Activated B cell treated with CpG ODN at 0.5 μM for 24 hours (primary cell): ENCODE results near the gene SH3RF3. TPM values are rescaled to one million over a fixed set of nuclear protein-coding genes. Genes with fewer than 3 reads are reported as not detected.

Source experiments
- ATAC-seq: fragments of 200-7000 bp; cut with Tn5 transposase; one replicate; pipeline ENCODE4 v1.10.0; 2021; ENCODE audit warnings: low read depth, mild to moderate bottlenecking, moderate library complexity
- CTCF ChIA-PET: fragments of 350-600 bp; sonication (Branson Sonifier 250); formaldehyde crosslinking; loops from one replicate; lab custom pipeline; 2021; ENCODE audit warnings: antibody characterized with exemption; lab: Charles Lee
- POLR2A ChIA-PET: fragments of 350-600 bp; sonication (Branson Sonifier 250); formaldehyde crosslinking; loops from one replicate; lab custom pipeline; 2021; ENCODE audit warnings: antibody characterized with exemption; lab: Charles Lee
- DNase-seq: peaks from one replicate; pipeline ENCODE4 v3.0.0; 2022
- H3K27ac Mint-ChIP-seq: one replicate; pipeline ENCODE4 v1.8.0; 2020; ENCODE audit warnings: mixed read lengths
- H3K27me3 Mint-ChIP-seq: one replicate; pipeline ENCODE4 v1.8.0; 2021; ENCODE audit warnings: mixed read lengths
- H3K36me3 Mint-ChIP-seq: one replicate; pipeline ENCODE4 v1.8.0; 2021; ENCODE audit warnings: low read depth, mixed read lengths
- H3K4me1 Mint-ChIP-seq: one replicate; pipeline ENCODE4 v1.8.0; 2021; ENCODE audit warnings: mixed read lengths
- H3K4me3 Mint-ChIP-seq: one replicate; pipeline ENCODE4 v1.8.0; 2020; ENCODE audit warnings: mild to moderate bottlenecking, mixed read lengths
- H3K9me3 Mint-ChIP-seq: one replicate; pipeline ENCODE4 v1.8.0; 2020; ENCODE audit warnings: mixed read lengths
- CTCF ChIP-seq: fragments of 200-600 bp; IDR thresholded peaks from one replicate; pipeline ENCODE4 v1.8.0; 2022; ENCODE audit warnings: antibody characterized with exemption, mild to moderate bottlenecking
- intact Hi-C: fragments of 100-400 bp; cut with micrococcal nuclease; formaldehyde crosslinking; loops from one replicate; pipeline ENCODE4 v1.15.1; 2024
- total RNA-seq: library from RNA; stranded (reverse); gene quantifications from 2 replicates; pipeline ENCODE4 v1.2.3, GENCODE V29; 2022

Gene SH3RF3
- total RNA-seq, 1 donor from 2014 or later, result 0.09 TPM

GRCh38 chr2:109185821-109186570 is 57.0 kb downstream of the SH3RF3 start:
- Mint-ChIP-seq H3K4me3 (no peak overlapping the region), H3K4me1 (no peaks in the 10 kb centered on the region), H3K27me3 (peaks cover 1% of the 10 kb centered on the region), H3K36me3 (no peaks in the 10 kb centered on the region), H3K27ac (no peak overlapping the region), H3K9me3 (peaks cover 3% of the 10 kb centered on the region)
- ChIA-PET POLR2A (interaction anchor here (0.6 kb wide), 1 partner anchor 1901 kb away, joined by 6 read pairs; no protein-coding TSS in a partner anchor), CTCF (no interaction called here)
- ATAC-seq (no peak), DNase-seq (no peak)
- intact Hi-C loops, result no loop called here
- no peak for TF ChIP-seq CTCF

- H3K4me1 Mint-ChIP-seq, result no peaks in the 10 kb centered on the region
- no peak for DNase-seq
- no peak for TF ChIP-seq CTCF
- H3K36me3 Mint-ChIP-seq, result no peaks in the 10 kb centered on the region
- H3K27ac Mint-ChIP-seq, result no peak overlapping the region
- ChIA-PET CTCF (no interaction called here), POLR2A (no interaction called here)
- peaks cover under 1% of the 10 kb centered on the region for H3K9me3 Mint-ChIP-seq
- intact Hi-C loops, result no loop called here
- peaks cover 1% of the 10 kb centered on the region for H3K27me3 Mint-ChIP-seq
- H3K4me3 Mint-ChIP-seq, result no peak overlapping the region
- ATAC-seq, result no peak
These were observed 57.7 kb downstream of the SH3RF3 start for GRCh38 chr2:109186656-109187250.

- H3K4me1 Mint-ChIP-seq, result no peaks in the 10 kb centered on the region
- H3K27ac Mint-ChIP-seq, result no peak overlapping the region
- no peak for DNase-seq
- peaks cover 1% of the 10 kb centered on the region for H3K27me3 Mint-ChIP-seq
- POLR2A ChIA-PET, result no interaction called here
- no peak for TF ChIP-seq CTCF
- CTCF ChIA-PET, result no interaction called here
- no peak for ATAC-seq
- H3K36me3 Mint-ChIP-seq, result no peaks in the 10 kb centered on the region
- H3K9me3 Mint-ChIP-seq, result no peaks in the 10 kb centered on the region
- H3K4me3 Mint-ChIP-seq, result no peak overlapping the region
- intact Hi-C loops, result no loop called here
These were observed 58.9 kb downstream of the SH3RF3 start for GRCh38 chr2:109187711-109188495.

- ATAC-seq, result no peak
- Mint-ChIP-seq H3K9me3 (no peaks in the 10 kb centered on the region), H3K36me3 (no peaks in the 10 kb centered on the region), H3K27ac (no peak overlapping the region), H3K4me3 (no peak overlapping the region), H3K27me3 (peaks cover 1% of the 10 kb centered on the region), H3K4me1 (no peaks in the 10 kb centered on the region)
- intact Hi-C loops, result no loop called here
- no peak for TF ChIP-seq CTCF
- DNase-seq, result no peak
- POLR2A ChIA-PET, result no interaction called here
- CTCF ChIA-PET, result no interaction called here
These were observed 59.5 kb downstream of the SH3RF3 start for GRCh38 chr2:109188496-109188890.

GRCh38 chr2:109188898-109189297 is 59.9 kb downstream of the SH3RF3 start:
- intact Hi-C loops, result no loop called here

More at GRCh38 chr2:109188898-109189297, 59.9 kb downstream of the SH3RF3 start:
- TF ChIP-seq CTCF, result no peak
- H3K27me3 Mint-ChIP-seq, result peaks cover 1% of the 10 kb centered on the region
- H3K9me3 Mint-ChIP-seq, result no peaks in the 10 kb centered on the region
- peaks cover 2% of the 10 kb centered on the region for H3K4me1 Mint-ChIP-seq
- DNase-seq, result no peak
- no peak overlapping the region for H3K27ac Mint-ChIP-seq
- H3K36me3 Mint-ChIP-seq, result no peaks in the 10 kb centered on the region
- ChIA-PET CTCF (no interaction called here), POLR2A (no interaction called here)
- no peak for ATAC-seq
- no peak overlapping the region for H3K4me3 Mint-ChIP-seq
